Measurements from ENCODE around the gene RNU6-8.
A peak's percentile ranks its signal among the peaks of the same experiment; 100 is the strongest.

Gene RNU6-8

DNA sequence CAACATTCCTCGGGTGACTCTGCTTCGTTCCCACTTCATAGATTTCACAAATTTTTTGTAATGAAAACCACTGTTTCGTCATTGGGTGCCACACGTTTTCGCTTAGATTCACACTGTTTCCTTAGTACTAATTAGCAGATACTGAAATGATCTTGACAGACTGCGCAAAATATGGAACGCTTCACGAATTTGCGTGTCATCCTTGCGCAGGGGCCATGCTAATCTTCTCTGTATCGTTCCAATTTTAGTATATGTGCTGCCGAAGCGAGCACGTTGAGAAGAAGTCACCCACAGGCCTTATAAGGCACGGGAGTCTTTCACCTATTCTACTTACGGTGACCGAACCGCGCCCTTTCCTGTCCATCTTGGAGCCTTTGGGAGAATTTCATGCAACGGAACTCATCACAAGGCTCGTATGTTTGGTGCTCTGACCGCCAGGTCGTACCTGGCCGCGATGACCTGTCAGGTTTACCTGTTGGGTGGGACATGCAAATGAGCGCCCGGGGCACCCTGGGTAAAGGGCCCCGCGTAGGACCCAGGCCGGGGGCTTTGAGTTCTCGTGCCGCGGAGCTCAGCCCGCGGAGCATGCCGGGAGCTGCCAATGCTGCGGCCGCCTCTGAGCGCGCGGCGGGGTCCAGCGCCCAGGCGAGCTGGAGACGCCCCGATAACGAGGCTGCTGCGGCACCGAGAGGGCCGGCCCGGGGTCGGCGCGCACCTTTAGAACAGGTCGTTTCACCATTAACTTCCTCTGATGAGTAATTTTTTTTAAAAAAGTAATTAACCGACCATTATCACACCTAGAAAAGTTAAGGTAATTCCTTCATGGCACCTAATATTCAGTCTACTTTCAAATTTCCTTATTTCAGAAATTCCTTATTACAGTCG lies at the start of gene RNU6-8:
TSS of gene RNU6-8 (minus strand) at position 272 of the 885 bp plus-strand sequence.
- CTCF ChIA-PET = interaction anchor here (0.6 to 0.9 kb wide), 2 partner anchors 50 to 310 kb away, joined by 3 to 5 read pairs; no protein-coding TSS in a partner anchor
- Histone ChIP-seq H3K36me3 (ENCODE audit: control insufficient read depth in 2 of 2, insufficient read depth in 1 of 2, low read length in 2 of 2) (no peaks in the 10 kb centered on the region), H3K27ac (ENCODE audit: extremely low read depth, low read depth, low read length) (peak within 1 kb of the TSS; percentile 95), H3K4me3 (ENCODE audit: low read depth, low read length) (peak within 1 kb of the TSS; percentile 46), H3K4me1 (ENCODE audit: control insufficient read depth, insufficient read depth, low read length) (peaks cover 15% of the 10 kb centered on the region; the same call in 1 of the 2 replicates), H3K9me3 (ENCODE audit: control insufficient read depth, insufficient read depth, low read depth, low read length) (no peaks in the 10 kb centered on the region)
- POLR2A ChIA-PET = interaction anchor here (0.5 to 2.9 kb wide), 2 partner anchors 116 to 126 kb away, joined by 5 to 36 read pairs; partner anchors contain the start of gene ARHGAP5
- TF ChIP-seq MYNN (tag by site-specific recombination; IDR thresholded peaks at IDR 0.05; ENCODE audit: borderline replicate concordance) (no peak), REPIN1 (tag by site-specific recombination; IDR thresholded peaks at IDR 0.05; ENCODE audit: low read depth) (0 out of 2 replicates have a peak, but pooled peaks have one; percentile 58), KLF8 (tag by site-specific recombination; IDR thresholded peaks at IDR 0.05) (peak; percentile 54), ZNF558 (tag by site-specific recombination; IDR thresholded peaks at IDR 0.05) (peak; percentile 76), ZNF138 (tag by site-specific recombination; IDR thresholded peaks at IDR 0.05; ENCODE audit: borderline replicate concordance) (no peak), ZNF561 (tag by site-specific recombination; IDR thresholded peaks at IDR 0.05; ENCODE audit: borderline replicate concordance) (no peak), ZNF660 (tag by site-specific recombination; IDR thresholded peaks at IDR 0.05) (peak; percentile 67), ZNF510 (tag by site-specific recombination; IDR thresholded peaks at IDR 0.05; ENCODE audit: insufficient replicate concordance) (no peak), ZNF514 (tag by site-specific recombination; IDR thresholded peaks at IDR 0.05) (no peak), ZSCAN30 (tag by site-specific recombination; IDR thresholded peaks at IDR 0.05) (peak; percentile 28; the same call in 1 of the 2 replicates), ZNF707 (tag by site-specific recombination; IDR thresholded peaks at IDR 0.05) (no peak), ZSCAN23 (tag by site-specific recombination; IDR thresholded peaks at IDR 0.05) (no peak), PRDM1 (tag by site-specific recombination; IDR thresholded peaks at IDR 0.05) (peak; percentile 58; the same call in 1 of the 2 replicates), ZNF133 (tag by site-specific recombination; IDR thresholded peaks at IDR 0.05) (no peak), ZNF423 (tag by site-specific recombination; IDR thresholded peaks at IDR 0.05) (no peak), ZNF571 (tag by site-specific recombination; IDR thresholded peaks at IDR 0.05) (no peak), ZBTB7A (tag by site-specific recombination; IDR thresholded peaks at IDR 0.05; ENCODE audit: low read depth) (no peak), ZNF2 (tag by site-specific recombination; IDR thresholded peaks at IDR 0.05) (peak; percentile 89)
- TF ChIP-seq, protein P1, sequence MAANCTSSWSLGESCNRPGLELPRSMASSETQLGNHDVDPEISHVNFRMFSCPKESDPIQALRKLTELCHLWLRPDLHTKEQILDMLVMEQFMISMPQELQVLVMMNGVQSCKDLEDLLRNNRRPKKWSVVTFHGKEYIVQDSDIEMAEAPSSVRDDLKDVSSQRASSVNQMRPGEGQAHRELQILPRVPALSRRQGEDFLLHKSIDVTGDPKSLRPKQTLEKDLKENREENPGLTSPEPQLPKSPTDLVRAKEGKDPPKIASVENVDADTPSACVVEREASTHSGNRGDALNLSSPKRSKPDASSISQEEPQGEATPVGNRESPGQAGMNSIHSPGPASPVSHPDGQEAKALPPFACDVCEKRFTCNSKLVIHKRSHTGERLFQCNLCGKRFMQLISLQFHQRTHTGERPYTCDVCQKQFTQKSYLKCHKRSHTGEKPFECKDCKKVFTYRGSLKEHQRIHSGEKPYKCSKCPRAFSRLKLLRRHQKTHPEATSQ (tag by site-specific recombination; IDR thresholded peaks at IDR 0.05) = 0 out of 2 replicates have a peak, but pooled peaks have one; percentile 11
- TF ChIP-seq, protein P2, sequence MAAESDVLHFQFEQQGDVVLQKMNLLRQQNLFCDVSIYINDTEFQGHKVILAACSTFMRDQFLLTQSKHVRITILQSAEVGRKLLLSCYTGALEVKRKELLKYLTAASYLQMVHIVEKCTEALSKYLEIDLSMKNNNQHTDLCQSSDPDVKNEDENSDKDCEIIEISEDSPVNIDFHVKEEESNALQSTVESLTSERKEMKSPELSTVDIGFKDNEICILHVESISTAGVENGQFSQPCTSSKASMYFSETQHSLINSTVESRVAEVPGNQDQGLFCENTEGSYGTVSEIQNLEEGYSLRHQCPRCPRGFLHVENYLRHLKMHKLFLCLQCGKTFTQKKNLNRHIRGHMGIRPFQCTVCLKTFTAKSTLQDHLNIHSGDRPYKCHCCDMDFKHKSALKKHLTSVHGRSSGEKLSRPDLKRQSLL (tag by site-specific recombination; IDR thresholded peaks at IDR 0.05) = no peak
- TF ChIP-seq, protein P3, sequence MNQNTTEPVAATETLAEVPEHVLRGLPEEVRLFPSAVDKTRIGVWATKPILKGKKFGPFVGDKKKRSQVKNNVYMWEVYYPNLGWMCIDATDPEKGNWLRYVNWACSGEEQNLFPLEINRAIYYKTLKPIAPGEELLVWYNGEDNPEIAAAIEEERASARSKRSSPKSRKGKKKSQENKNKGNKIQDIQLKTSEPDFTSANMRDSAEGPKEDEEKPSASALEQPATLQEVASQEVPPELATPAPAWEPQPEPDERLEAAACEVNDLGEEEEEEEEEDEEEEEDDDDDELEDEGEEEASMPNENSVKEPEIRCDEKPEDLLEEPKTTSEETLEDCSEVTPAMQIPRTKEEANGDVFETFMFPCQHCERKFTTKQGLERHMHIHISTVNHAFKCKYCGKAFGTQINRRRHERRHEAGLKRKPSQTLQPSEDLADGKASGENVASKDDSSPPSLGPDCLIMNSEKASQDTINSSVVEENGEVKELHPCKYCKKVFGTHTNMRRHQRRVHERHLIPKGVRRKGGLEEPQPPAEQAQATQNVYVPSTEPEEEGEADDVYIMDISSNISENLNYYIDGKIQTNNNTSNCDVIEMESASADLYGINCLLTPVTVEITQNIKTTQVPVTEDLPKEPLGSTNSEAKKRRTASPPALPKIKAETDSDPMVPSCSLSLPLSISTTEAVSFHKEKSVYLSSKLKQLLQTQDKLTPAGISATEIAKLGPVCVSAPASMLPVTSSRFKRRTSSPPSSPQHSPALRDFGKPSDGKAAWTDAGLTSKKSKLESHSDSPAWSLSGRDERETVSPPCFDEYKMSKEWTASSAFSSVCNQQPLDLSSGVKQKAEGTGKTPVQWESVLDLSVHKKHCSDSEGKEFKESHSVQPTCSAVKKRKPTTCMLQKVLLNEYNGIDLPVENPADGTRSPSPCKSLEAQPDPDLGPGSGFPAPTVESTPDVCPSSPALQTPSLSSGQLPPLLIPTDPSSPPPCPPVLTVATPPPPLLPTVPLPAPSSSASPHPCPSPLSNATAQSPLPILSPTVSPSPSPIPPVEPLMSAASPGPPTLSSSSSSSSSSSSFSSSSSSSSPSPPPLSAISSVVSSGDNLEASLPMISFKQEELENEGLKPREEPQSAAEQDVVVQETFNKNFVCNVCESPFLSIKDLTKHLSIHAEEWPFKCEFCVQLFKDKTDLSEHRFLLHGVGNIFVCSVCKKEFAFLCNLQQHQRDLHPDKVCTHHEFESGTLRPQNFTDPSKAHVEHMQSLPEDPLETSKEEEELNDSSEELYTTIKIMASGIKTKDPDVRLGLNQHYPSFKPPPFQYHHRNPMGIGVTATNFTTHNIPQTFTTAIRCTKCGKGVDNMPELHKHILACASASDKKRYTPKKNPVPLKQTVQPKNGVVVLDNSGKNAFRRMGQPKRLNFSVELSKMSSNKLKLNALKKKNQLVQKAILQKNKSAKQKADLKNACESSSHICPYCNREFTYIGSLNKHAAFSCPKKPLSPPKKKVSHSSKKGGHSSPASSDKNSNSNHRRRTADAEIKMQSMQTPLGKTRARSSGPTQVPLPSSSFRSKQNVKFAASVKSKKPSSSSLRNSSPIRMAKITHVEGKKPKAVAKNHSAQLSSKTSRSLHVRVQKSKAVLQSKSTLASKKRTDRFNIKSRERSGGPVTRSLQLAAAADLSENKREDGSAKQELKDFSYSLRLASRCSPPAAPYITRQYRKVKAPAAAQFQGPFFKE (tag by site-specific recombination; IDR thresholded peaks at IDR 0.05; ENCODE audit: borderline replicate concordance) = no peak
- TF ChIP-seq, protein P4, sequence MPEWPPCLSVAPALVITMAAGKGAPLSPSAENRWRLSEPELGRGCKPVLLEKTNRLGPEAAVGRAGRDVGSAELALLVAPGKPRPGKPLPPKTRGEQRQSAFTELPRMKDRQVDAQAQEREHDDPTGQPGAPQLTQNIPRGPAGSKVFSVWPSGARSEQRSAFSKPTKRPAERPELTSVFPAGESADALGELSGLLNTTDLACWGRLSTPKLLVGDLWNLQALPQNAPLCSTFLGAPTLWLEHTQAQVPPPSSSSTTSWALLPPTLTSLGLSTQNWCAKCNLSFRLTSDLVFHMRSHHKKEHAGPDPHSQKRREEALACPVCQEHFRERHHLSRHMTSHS (tag by site-specific recombination; IDR thresholded peaks at IDR 0.05) = no peak
- TF ChIP-seq, protein P5, sequence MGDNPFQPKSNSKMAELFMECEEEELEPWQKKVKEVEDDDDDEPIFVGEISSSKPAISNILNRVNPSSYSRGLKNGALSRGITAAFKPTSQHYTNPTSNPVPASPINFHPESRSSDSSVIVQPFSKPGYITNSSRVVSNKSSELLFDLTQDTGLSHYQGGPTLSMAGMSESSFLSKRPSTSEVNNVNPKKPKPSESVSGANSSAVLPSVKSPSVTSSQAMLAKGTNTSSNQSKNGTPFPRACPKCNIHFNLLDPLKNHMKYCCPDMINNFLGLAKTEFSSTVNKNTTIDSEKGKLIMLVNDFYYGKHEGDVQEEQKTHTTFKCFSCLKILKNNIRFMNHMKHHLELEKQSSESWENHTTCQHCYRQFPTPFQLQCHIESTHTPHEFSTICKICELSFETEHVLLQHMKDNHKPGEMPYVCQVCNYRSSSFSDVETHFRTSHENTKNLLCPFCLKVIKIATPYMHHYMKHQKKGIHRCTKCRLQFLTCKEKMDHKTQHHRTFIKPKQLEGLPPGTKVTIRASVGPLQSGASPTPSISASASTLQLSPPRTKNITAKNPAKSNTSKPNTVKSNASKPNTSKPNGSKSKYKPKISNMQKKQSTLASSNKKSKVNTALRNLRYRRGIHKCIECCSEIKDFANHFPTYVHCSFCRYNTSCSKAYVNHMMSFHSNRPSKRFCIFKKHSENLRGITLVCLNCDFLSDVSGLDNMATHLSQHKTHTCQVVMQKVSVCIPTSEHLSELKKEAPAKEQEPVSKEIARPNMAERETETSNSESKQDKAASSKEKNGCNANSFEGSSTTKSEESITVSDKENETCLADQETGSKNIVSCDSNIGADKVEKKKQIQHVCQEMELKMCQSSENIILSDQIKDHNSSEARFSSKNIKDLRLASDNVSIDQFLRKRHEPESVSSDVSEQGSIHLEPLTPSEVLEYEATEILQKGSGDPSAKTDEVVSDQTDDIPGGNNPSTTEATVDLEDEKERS (tag by site-specific recombination; IDR thresholded peaks at IDR 0.05) = no peak

Measured in HEK293 (cell line).